ENCODE measurements around the gene KIF23. TPM values are rescaled to one million over a fixed set of nuclear protein-coding genes. Genes with fewer than 3 reads are reported as not detected.

KIF23 gene
- polyA plus RNA-seq, 3 donors, result 1.5 to 8.1 (median 1.8) TPM

DNA sequence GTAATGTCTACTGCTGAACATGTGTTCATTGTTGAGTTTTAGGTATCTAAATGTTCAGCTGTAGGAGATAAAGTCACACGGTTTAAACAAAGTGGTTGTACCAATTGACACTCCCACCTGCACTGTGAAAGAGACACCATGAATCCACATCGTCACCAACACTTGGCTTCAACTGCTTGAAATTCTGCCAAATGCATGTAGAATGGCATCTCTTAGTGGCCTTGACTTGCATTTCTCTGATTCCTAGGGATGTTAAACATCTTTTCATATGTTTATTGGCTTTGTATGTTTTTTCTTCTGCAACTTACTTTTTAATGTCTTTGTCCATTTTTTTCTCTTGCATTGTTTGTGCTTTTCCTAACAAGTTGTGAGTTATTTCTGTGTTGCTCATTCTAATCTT, 81.9 kb downstream of the KIF23 start:
- H3K4me3 Mint-ChIP-seq, result no peak overlapping the region
- no peaks in the 10 kb centered on the region for H3K36me3 ChIP-seq (replicated peaks in 1 of 2; ENCODE audit: control insufficient read depth in 1 of 2, insufficient read depth in 2 of 2, low read length in 2 of 2)
- no peaks in the 10 kb centered on the region for H3K4me1 Mint-ChIP-seq
- no peak overlapping the region for H3K4me3 ChIP-seq (replicated peaks in 1 of 3; ENCODE audit: low read depth in 2 of 3, low read length in 3 of 3)
- peaks cover 0 to 5% (median 2%) of the 10 kb centered on the region in 7 donors for H3K9me3 Mint-ChIP-seq
- H4K20me1 ChIP-seq (ENCODE audit: insufficient read depth, low read length), result no peaks in the 10 kb centered on the region
- intact Hi-C loops (cut with micrococcal nuclease), result no loop called here
- no peak overlapping the region for H3K9ac ChIP-seq (ENCODE audit: insufficient read depth, low read length, poor library complexity, severe bottlenecking)
- no peak overlapping the region for H3K27ac ChIP-seq (ENCODE audit: low read depth in 1 of 2, low read length in 2 of 2)
- H2AFZ ChIP-seq (ENCODE audit: insufficient read depth, low read depth, low read length, poor library complexity, severe bottlenecking), result no peak overlapping the region
- H3K27me3 ChIP-seq (ENCODE audit: control insufficient read depth in 2 of 2, insufficient read depth in 2 of 2, low read length in 2 of 2), result no peaks in the 10 kb centered on the region
- TF ChIP-seq, protein P1, sequence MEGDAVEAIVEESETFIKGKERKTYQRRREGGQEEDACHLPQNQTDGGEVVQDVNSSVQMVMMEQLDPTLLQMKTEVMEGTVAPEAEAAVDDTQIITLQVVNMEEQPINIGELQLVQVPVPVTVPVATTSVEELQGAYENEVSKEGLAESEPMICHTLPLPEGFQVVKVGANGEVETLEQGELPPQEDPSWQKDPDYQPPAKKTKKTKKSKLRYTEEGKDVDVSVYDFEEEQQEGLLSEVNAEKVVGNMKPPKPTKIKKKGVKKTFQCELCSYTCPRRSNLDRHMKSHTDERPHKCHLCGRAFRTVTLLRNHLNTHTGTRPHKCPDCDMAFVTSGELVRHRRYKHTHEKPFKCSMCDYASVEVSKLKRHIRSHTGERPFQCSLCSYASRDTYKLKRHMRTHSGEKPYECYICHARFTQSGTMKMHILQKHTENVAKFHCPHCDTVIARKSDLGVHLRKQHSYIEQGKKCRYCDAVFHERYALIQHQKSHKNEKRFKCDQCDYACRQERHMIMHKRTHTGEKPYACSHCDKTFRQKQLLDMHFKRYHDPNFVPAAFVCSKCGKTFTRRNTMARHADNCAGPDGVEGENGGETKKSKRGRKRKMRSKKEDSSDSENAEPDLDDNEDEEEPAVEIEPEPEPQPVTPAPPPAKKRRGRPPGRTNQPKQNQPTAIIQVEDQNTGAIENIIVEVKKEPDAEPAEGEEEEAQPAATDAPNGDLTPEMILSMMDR (IDR thresholded peaks at IDR 0.05), result no peak
- no peaks in the 10 kb centered on the region for H3K79me2 ChIP-seq (ENCODE audit: insufficient read depth, low read length)
- H3K4me1 ChIP-seq (ENCODE audit: control insufficient read depth in 1 of 2, insufficient read depth in 2 of 2, low read length in 2 of 2), result no peaks in the 10 kb centered on the region
- H3K9me3 ChIP-seq (replicated peaks in 1 of 2; ENCODE audit: control insufficient read depth in 1 of 2, insufficient read depth in 1 of 2, low read length in 2 of 2), result no peaks in the 10 kb centered on the region
- DNase-seq, result no peak
- no peaks in the 10 kb centered on the region for H3K36me3 Mint-ChIP-seq
- WGBS (ENCODE audit: insufficient coverage), result no CpG with 5 or more reads among the region's 2 CpGs
- H3K27ac Mint-ChIP-seq, result no peak overlapping the region
- H3K4me2 ChIP-seq (replicated peaks; ENCODE audit: extremely low read depth, low read length, poor library complexity, severe bottlenecking), result no peak overlapping the region
- H3K27me3 Mint-ChIP-seq (ENCODE audit: low read depth in 3 of 3), result peaks cover 0 to 3% (median 2%) of the 10 kb centered on the region in 3 donors

DNA sequence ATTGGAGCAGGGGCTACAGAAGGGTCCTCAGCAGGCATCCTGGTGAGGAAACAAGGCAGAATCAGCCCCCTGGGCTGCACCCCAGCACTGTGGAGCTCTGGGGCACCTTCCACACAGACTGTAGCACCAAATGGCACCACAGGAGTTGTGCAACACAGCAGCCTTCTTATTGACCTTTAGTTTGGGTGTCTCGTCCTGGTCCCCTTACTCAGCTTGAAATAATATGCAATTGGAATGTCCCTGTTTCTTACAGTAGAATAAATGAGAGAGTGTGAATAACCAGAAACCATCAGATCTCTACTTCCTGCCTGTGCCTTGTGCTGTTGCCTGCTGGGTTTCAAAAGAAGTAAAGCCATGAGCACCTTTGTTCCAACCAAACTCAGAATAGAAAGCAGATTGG, 82.9 kb downstream of the KIF23 start:
- TF ChIP-seq, protein P1 (IDR thresholded peaks at IDR 0.05), result no peak

More for the DNA sequence above, 82.9 kb downstream of the KIF23 start:
- peaks cover 0 to 2% (median 0%) of the 10 kb centered on the region in 7 donors for H3K9me3 Mint-ChIP-seq
- Histone ChIP-seq H3K4me1 (ENCODE audit: control insufficient read depth in 1 of 2, insufficient read depth in 2 of 2, low read length in 2 of 2) (no peaks in the 10 kb centered on the region), H3K9ac (ENCODE audit: insufficient read depth, low read length, poor library complexity, severe bottlenecking) (no peak overlapping the region), H3K9me3 (replicated peaks in 1 of 2; ENCODE audit: control insufficient read depth in 1 of 2, insufficient read depth in 1 of 2, low read length in 2 of 2) (no peaks in the 10 kb centered on the region), H3K27ac (ENCODE audit: low read depth in 1 of 2, low read length in 2 of 2) (no peak overlapping the region), H3K27me3 (ENCODE audit: control insufficient read depth in 2 of 2, insufficient read depth in 2 of 2, low read length in 2 of 2) (no peaks in the 10 kb centered on the region), H3K36me3 (replicated peaks in 1 of 2; ENCODE audit: control insufficient read depth in 1 of 2, insufficient read depth in 2 of 2, low read length in 2 of 2) (no peaks in the 10 kb centered on the region), H4K20me1 (ENCODE audit: insufficient read depth, low read length) (no peaks in the 10 kb centered on the region), H2AFZ (ENCODE audit: insufficient read depth, low read depth, low read length, poor library complexity, severe bottlenecking) (no peak overlapping the region), H3K79me2 (ENCODE audit: insufficient read depth, low read length) (no peaks in the 10 kb centered on the region), H3K4me3 (replicated peaks in 1 of 3; ENCODE audit: low read depth in 2 of 3, low read length in 3 of 3) (no peak overlapping the region), H3K4me2 (replicated peaks; ENCODE audit: extremely low read depth, low read length, poor library complexity, severe bottlenecking) (no peak overlapping the region)
- no CpG with 5 or more reads among the region's 1 CpG for WGBS (ENCODE audit: insufficient coverage)
- no peaks in the 10 kb centered on the region for H3K4me1 Mint-ChIP-seq
- no peak overlapping the region for H3K4me3 Mint-ChIP-seq
- intact Hi-C loops (cut with micrococcal nuclease), result no loop called here
- DNase-seq, result no peak
- no peaks in the 10 kb centered on the region for H3K36me3 Mint-ChIP-seq
- no peak overlapping the region for H3K27ac Mint-ChIP-seq
- H3K27me3 Mint-ChIP-seq (ENCODE audit: low read depth in 3 of 3), result peaks cover 0 to 3% (median 2%) of the 10 kb centered on the region in 3 donors
